ENCODE data around the gene CARS2.

DNA sequence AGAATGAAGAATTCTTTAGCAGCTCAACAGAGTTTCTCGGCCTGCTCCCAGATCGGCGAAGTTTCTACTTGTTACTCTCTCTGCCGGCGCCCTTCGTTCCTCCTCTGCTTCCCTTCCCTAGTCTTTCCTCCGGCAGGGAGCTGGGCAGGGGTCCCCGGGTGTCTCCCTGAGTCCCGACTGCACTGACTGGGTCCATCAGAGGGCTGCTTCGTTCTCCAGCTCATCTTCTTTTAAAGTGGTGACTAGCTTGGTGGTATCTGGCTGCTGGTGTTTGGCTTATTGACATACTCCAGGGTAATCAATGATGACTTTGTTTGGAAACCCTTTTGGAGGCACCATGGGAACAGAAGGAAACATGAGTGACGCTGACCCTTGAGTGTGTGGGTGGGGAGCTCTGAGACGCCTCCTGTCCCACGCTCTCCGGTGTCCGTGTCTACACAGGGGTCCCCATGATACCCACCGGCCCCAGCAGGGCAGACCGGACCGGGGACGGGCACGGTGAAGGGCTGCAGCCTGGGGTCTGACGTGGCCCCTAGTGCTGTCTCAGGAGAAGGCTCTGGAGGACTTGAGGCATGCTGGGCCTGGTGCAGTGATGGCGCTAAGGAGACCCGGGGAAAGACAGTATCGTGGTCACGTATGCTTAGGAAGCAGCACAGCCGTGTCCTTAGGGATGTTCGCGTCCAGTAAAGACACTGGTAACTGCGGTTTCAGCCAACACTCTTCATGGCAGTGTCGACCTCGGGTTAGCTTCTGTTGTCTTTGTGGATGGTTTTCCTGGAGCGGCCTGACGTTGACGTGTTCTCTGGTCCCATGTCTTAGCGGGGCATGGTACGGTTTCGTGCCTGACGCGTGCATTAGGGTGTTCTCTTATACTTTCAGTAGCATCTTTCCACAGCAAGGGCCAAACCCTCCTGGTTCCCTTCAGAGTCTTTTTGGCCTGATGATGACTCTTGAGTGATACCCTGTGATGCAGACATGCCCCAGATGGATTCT lies 66.8 kb downstream of the CARS2 start:
- TF ChIP-seq POLR2A (IDR thresholded peaks at IDR 0.05) = no peak
- TF ChIP-seq, protein P1, sequence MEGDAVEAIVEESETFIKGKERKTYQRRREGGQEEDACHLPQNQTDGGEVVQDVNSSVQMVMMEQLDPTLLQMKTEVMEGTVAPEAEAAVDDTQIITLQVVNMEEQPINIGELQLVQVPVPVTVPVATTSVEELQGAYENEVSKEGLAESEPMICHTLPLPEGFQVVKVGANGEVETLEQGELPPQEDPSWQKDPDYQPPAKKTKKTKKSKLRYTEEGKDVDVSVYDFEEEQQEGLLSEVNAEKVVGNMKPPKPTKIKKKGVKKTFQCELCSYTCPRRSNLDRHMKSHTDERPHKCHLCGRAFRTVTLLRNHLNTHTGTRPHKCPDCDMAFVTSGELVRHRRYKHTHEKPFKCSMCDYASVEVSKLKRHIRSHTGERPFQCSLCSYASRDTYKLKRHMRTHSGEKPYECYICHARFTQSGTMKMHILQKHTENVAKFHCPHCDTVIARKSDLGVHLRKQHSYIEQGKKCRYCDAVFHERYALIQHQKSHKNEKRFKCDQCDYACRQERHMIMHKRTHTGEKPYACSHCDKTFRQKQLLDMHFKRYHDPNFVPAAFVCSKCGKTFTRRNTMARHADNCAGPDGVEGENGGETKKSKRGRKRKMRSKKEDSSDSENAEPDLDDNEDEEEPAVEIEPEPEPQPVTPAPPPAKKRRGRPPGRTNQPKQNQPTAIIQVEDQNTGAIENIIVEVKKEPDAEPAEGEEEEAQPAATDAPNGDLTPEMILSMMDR (IDR thresholded peaks at IDR 0.05) = no peak
- no peak for TF ChIP-seq POLR2AphosphoS5 (IDR thresholded peaks at IDR 0.05)
- no peak for TF ChIP-seq EP300 (IDR thresholded peaks at IDR 0.05)

All from stomach (tissue), 4 donors.